ENCODE results near the gene HES4. TPM values are rescaled to one million over a fixed set of nuclear protein-coding genes. Genes with fewer than 3 reads are reported as not detected.
A peak's percentile ranks its signal among the peaks of the same experiment; 100 is the strongest.
"Not testable (repeated sequence)": the region's sequence is repeated elsewhere in the genome, so short reads cannot be mapped to it uniquely, and the experiment has no call there.

Gene HES4
- total and polyA plus RNA-seq, 2 experiments from 2014 or later, result 54.4 to 83.6 TPM

DNA sequence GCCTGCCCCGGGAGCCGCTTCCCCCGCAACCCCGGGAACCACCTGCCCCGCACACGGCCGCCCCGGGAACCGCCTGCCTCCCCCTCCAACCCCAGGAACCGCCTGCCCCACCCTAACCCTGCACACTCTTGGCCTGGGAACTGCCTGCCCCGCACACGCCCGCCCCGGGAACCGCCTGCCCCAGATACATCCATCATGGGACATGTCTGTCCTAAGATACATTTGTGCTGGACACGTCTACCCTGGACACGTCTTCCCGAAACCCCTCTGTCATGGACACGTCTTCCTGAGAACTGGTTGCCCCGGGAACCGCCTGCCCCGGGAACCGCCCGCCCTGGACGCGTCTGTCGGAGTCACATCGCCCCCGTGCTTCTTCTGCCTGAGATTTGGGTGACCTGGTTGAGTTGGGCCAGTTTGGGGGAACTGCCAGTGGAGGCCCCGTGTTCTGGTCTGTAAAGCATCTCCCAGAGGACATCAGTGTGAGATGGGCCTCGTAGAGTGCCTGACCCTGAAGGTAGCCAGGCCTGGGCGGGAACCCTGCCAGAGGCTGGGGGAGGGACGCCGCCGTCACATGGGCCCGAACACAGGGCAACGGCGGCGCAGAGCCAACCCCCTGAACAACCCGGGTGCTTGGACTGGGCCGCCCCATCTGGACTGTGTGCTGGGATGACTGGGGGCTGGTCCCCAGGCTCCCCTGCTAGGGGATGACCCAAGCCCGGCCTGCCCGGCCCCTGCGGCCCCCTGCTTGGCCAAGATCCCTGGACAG lies 21.6 kb downstream of the HES4 start:
- H3K27ac ChIP-seq, result no peak overlapping the region
- H3K36me3 ChIP-seq, result no peaks in the 10 kb centered on the region
- no peak overlapping the region for H3K4me3 ChIP-seq
- peaks cover 3% of the 10 kb centered on the region for H3K4me1 ChIP-seq (ENCODE audit: low read depth)
- TF ChIP-seq, protein P1, sequence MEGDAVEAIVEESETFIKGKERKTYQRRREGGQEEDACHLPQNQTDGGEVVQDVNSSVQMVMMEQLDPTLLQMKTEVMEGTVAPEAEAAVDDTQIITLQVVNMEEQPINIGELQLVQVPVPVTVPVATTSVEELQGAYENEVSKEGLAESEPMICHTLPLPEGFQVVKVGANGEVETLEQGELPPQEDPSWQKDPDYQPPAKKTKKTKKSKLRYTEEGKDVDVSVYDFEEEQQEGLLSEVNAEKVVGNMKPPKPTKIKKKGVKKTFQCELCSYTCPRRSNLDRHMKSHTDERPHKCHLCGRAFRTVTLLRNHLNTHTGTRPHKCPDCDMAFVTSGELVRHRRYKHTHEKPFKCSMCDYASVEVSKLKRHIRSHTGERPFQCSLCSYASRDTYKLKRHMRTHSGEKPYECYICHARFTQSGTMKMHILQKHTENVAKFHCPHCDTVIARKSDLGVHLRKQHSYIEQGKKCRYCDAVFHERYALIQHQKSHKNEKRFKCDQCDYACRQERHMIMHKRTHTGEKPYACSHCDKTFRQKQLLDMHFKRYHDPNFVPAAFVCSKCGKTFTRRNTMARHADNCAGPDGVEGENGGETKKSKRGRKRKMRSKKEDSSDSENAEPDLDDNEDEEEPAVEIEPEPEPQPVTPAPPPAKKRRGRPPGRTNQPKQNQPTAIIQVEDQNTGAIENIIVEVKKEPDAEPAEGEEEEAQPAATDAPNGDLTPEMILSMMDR (IDR thresholded peaks at IDR 0.05; ENCODE audit: low read depth, low read length), result no peak
- DNase-seq (ENCODE audit: low read depth in 1 of 2, low spot score in 1 of 2), result no peak
- peaks cover 31% of the 10 kb centered on the region for H3K27me3 ChIP-seq
- no peaks in the 10 kb centered on the region for H3K9me3 ChIP-seq (ENCODE audit: low read depth)

DNA sequence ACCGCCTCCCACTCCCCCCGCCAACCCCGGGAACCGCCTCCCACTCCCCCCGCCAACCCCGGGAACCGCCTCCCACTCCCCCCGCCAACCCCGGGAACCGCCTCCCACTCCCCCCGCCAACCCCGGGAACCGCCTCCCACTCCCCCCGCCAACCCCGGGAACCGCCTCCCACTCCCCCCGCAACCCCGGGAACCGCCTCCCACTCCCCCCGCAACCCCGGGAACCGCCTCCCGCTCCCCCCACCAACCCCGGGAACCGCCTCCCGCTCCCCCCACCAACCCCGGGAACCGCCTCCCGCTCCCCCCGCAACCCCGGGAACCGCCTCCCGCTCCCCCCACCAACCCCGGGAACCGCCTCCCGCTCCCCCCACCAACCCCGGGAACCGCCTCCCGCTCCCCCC lies 23.1 kb downstream of the HES4 start:
- DNase-seq (ENCODE audit: low read depth in 1 of 2, low spot score in 1 of 2); H3K36me3 ChIP-seq; H3K9me3 ChIP-seq (ENCODE audit: low read depth); H3K27ac ChIP-seq; H3K4me3 ChIP-seq; H3K4me1 ChIP-seq (ENCODE audit: low read depth): not testable (repeated sequence)
- peaks cover 39% of the 10 kb centered on the region for H3K27me3 ChIP-seq

DNA sequence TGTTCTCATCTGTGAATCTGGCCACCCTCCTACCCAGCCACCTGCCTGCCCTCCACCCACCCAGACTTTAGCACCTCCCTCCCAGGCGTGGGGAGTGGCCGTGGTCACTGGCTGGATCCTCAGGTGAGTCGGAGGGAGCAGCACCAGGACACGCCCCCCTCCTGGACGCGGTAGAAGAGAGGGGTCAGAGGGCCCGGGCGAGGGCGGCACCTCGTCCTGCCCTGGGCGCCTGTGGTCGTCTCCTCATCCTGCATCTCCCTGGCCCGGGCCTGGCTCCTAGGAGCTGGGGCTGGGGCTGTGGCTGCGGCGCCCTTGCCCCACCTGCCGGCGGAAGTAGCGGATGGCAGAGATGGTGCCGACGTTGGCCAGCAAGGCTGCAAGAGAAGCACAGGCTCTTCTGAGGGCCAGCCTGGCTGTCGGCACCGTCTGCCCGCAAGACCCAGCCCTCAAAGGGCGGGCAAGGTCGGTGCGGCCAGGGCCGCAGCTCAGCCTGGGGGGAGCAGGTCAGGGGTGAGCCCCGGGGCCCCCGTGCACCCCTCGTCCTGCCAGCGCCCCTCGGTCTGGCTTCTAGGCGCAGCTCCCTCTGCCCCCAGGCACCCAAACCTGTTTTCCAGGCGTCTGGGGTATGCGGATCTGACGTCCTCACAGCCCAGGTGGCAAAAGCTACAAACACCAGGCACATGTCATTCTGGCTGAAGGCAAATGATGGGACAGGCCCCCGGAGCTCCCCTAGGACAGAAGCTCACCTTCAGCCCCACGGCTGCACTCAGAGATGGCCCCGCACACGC lies 23.8 kb downstream of the HES4 start:
- Histone ChIP-seq H3K27ac (no peak overlapping the region), H3K36me3 (no peaks in the 10 kb centered on the region), H3K9me3 (ENCODE audit: low read depth) (no peaks in the 10 kb centered on the region), H3K27me3 (peaks cover 46% of the 10 kb centered on the region), H3K4me1 (ENCODE audit: low read depth) (peaks cover 3% of the 10 kb centered on the region), H3K4me3 (no peak overlapping the region)
- peak; percentile 64 to 77 for DNase-seq (ENCODE audit: low read depth in 1 of 2, low spot score in 1 of 2)
- TF ChIP-seq, protein P1 (IDR thresholded peaks at IDR 0.05; ENCODE audit: low read depth, low read length), result peak; percentile 59

DNA sequence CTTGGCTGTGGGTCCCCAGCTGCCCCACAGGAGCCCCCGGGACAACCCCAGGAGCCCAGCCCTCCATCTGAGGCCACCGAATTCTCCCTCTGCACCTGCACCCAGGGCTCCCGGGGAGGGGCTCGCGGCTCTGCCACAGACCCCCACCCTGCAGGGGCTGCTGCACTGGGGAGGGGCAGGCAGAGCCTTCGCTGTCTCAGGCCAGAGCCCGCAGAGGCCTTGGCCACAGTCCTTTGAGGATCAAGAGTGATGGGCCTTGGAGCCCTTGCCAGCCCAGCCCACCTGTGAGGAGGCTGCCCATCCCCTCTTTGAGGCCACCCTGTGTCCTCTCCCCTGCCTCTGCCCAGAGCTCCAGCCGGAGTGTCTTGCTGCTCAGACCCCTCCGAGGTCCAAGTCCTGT lies 24.5 kb downstream of the HES4 start:
- H3K27me3 ChIP-seq, result peaks cover 53% of the 10 kb centered on the region
- no peaks in the 10 kb centered on the region for H3K4me1 ChIP-seq (ENCODE audit: low read depth)
- H3K27ac ChIP-seq, result no peak overlapping the region
- H3K36me3 ChIP-seq, result no peaks in the 10 kb centered on the region
- TF ChIP-seq, protein P1 (IDR thresholded peaks at IDR 0.05; ENCODE audit: low read depth, low read length), result no peak
- no peaks in the 10 kb centered on the region for H3K9me3 ChIP-seq (ENCODE audit: low read depth)
- DNase-seq (ENCODE audit: low read depth in 1 of 2, low spot score in 1 of 2), result no peak
- H3K4me3 ChIP-seq, result no peak overlapping the region

DNA sequence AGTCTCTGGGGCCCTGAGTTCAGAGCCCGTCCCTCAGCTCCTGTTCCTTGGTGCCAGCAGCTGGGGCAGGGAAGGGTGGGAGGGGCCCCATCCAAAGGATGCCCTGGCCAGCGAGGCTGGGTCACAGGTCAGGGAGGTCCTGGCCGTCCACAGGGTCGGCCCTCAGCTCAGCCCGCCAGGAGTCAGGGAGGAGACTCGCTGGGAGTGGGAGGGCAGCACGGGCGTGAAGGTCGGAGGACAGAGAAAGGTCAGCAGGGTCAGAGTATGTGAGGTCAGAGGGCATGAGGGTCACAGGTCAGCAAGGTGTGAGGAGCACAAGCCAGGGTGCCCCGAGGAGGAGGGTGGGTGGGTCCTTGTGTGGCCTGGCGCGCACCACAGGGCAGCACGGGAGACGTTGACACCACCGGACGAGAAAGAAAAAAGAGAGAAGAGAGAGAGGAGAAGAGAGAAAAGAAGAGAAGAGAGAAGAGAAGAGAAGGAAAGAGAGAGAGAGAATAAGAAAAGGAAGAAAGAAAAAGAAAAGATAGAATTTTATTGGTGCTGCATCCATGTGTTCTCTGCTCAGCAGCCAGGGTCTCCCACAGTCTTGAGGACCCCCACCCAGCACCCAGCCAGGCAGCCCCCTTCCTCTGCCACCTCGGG lies 25.1 kb downstream of the HES4 start:
- no peak for DNase-seq (ENCODE audit: low read depth in 1 of 2, low spot score in 1 of 2)
- Histone ChIP-seq H3K4me1 (ENCODE audit: low read depth) (no peaks in the 10 kb centered on the region), H3K36me3 (no peaks in the 10 kb centered on the region), H3K9me3 (ENCODE audit: low read depth) (no peaks in the 10 kb centered on the region), H3K4me3 (no peak overlapping the region), H3K27me3 (peaks cover 59% of the 10 kb centered on the region), H3K27ac (no peak overlapping the region)
- TF ChIP-seq, protein P1 (IDR thresholded peaks at IDR 0.05; ENCODE audit: low read depth, low read length), result no peak

Measured in cardiac muscle cell (in vitro differentiated cells and primary cell).